GM12892 (cell line): ENCODE measurements around the gene BTRC.
"Not testable (repeated sequence)": the region's sequence is repeated elsewhere in the genome, so short reads cannot be mapped to it uniquely, and the experiment has no call there.

Experiments
- DNase-seq: peaks from one replicate; pipeline ENCODE4 v3.0.0; 2011; ENCODE audit not compliant: insufficient read length
- FAIRE-seq: peaks from 2 replicates; lab custom pipeline; 2011; peaks lifted over from hg19 to GRCh38; lab: Jason Lieb, UNC
- POLR2A ChIP-seq: IDR thresholded peaks from 2 replicates; pipeline ENCODE4 v1.6.1; 2011; ENCODE audit warnings: low read depth, low read length, control low read depth
- POLR2AphosphoS5 ChIP-seq: IDR thresholded peaks from 2 replicates; pipeline ENCODE4 v1.6.1; 2011; ENCODE audit warnings: low read depth, low read length, control low read depth
- TAF1 ChIP-seq: IDR thresholded peaks from 2 replicates; pipeline ENCODE4 v1.6.1; 2011; ENCODE audit warnings: low read depth, mild to moderate bottlenecking, control low read depth, low read length, borderline replicate concordance

Gene BTRC

GRCh38 chr10:101329341-101330032, 24.5 kb upstream of the BTRC start:
- DNase-seq, result no peak
- TF ChIP-seq POLR2A, result no peak
- no peak for TF ChIP-seq POLR2AphosphoS5
- no peak for FAIRE-seq

- TF ChIP-seq POLR2A (no peak), TAF1 (no peak)
- DNase-seq (no peak), FAIRE-seq (no peak)
Observed at GRCh38 chr10:101330231-101330630, 23.7 kb upstream of the BTRC start.

DNA sequence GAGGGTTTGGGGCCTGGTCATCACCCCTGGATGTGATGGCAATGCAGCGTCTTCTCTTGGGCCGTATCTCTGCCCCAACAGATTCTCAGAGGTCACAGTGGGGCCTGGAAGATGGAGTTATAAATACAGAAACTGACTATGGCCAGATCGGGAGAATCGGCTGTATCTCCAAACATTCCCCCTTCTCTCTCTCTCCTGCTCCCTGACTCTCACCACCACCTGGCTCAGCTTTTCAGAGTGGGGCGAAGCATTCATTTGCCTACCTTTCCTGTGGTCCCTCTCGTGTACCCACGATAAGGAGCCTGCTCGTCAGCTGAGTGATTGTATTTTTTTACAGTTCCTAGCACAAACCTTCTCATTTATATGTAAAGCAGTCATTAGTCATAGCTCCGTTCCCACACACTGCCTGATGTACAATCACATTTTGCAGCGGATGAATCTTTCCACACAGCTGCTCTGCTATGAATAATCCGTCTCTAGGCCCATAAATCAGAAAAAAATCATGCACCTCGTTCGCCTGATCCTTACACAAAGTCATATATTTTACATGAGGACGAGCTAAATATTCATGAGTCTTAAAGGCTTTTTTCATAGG, 23.2 kb upstream of the BTRC start:
- TF ChIP-seq TAF1 (no peak), POLR2A (no peak), POLR2AphosphoS5 (no peak)
- FAIRE-seq (no peak), DNase-seq (no peak)

DNA sequence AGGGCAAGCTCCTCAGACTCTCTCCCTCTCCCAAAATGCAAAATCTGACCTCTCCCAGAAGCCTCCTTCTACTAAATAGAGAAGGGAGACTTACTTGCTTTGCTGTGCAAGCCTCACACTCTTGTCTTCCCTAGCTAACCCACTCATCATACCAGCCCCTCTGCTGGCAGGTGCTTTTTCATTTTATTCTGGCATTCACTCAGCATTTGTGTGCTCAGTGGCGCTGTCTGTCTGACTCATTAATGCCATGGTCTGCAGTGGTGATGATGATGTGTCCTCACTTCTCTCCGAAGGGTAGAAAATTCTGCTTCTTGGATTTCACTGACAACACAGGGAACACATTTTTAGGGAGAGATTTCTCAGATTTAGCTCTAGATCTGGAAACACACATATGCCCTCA, 22.0 kb upstream of the BTRC start:
- FAIRE-seq (no peak), DNase-seq (no peak)
- TF ChIP-seq POLR2AphosphoS5, result no peak
- no peak for TF ChIP-seq POLR2A
- no peak for TF ChIP-seq TAF1

- DNase-seq, FAIRE-seq: not testable (repeated sequence)
Observed at GRCh38 chr10:101334259-101334658, 19.7 kb upstream of the BTRC start.

GRCh38 chr10:101336382-101336781, 17.6 kb upstream of the BTRC start:
- no peak for FAIRE-seq
- TF ChIP-seq POLR2AphosphoS5 (no peak), TAF1 (no peak), POLR2A (no peak)
- DNase-seq, result no peak

DNA sequence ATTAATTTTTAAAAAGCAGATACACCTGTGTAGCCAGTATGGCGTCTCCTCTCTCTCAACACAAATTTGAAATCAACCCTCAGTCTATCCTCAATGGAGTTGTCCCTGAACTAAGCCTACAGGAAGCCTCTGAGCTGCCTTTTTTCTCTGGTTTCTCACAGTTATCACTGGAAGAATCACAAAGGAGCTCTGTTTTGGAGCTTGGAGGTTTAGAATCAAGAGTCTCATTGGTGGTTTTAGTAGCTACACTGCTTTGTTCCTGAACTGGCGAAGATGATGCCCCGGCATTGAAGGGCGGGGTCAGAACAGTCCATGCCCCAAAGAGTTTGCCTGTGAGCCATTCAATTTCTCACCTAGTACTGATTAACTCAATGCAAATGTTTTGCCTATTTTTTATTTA, 16.1 kb upstream of the BTRC start:
- FAIRE-seq (no peak), DNase-seq (no peak)
- no peak for TF ChIP-seq TAF1
- no peak for TF ChIP-seq POLR2AphosphoS5
- no peak for TF ChIP-seq POLR2A

- DNase-seq, result no peak
- TF ChIP-seq POLR2AphosphoS5, result no peak
- no peak for FAIRE-seq
Observed at GRCh38 chr10:101341438-101341837, 12.5 kb upstream of the BTRC start.

- no peak for FAIRE-seq
- TF ChIP-seq POLR2A, result no peak
- TF ChIP-seq POLR2AphosphoS5, result no peak
- no peak for TF ChIP-seq TAF1
- DNase-seq, result no peak
Observed at GRCh38 chr10:101346177-101346576, 7.8 kb upstream of the BTRC start.

- TF ChIP-seq TAF1, result no peak
- no peak for TF ChIP-seq POLR2A
- no peak for TF ChIP-seq POLR2AphosphoS5
- no peak for FAIRE-seq
- no peak for DNase-seq
Observed at GRCh38 chr10:101351017-101351416, 2.9 kb upstream of the BTRC start.

DNA sequence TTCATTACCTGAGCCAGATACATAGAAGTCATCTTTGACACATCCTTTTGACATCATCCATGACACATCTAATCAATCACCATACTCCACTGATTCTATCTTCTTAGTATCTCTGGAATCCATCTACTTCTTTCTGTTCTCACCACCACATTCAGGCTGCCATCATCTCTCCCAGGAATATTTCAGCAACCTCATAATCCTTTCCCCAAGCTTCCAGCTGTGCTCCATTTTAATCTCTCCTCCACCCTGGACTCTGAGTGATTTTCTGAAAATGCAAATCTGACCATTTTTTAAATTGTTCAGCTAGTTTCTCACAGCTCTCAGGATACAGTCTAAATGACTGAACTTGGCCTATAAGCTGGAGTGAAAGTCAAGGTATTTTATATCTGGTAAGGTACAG, 2.5 kb upstream of the BTRC start:
- FAIRE-seq (no peak), DNase-seq (no peak)
- TF ChIP-seq POLR2AphosphoS5 (no peak), POLR2A (no peak), TAF1 (no peak)

DNA sequence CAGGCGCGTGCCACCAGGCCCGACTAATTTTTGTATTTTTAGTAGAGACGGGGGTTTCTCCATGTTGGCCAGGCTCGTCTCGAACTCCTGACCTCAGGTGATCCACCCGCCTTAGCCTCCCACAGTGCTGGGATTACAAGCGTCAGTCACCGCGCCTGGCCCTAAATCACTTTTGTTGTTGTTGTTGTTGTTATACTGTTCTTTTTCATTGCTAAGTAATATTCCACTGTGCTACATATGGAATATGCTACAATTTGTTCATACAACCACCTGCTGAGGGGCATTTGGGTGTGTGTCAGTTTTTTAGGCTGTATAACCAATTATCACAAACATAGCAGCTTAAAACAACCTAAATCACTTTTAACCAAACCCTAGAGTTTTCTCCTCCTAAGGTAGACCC, 1.1 kb upstream of the BTRC start:
- FAIRE-seq, DNase-seq: not testable (repeated sequence)
